H9 (cell line): ENCODE measurements around the gene NCF2. TPM values are rescaled to one million over a fixed set of nuclear protein-coding genes. Genes with fewer than 3 reads are reported as not detected.

Experiments
- DNase-seq: peaks from one replicate; pipeline ENCODE4 v3.0.0-alpha.2; 2017
- H2AFZ ChIP-seq: one replicate; pipeline ENCODE4 v1.6.1; 2013; ENCODE audit warnings: mild to moderate bottlenecking, low read length, control low read depth, moderate library complexity
- H2AK5ac ChIP-seq: 2 replicates; pipeline ENCODE4 v1.6.1; 2013; ENCODE audit warnings: low read length, control low read depth, mixed read lengths; ENCODE audit not compliant: insufficient read length
- H2BK120ac ChIP-seq: one replicate; pipeline ENCODE4 v1.6.1; 2013; ENCODE audit warnings: low read depth, mild to moderate bottlenecking, low read length, control low read depth, inconsistent platforms; ENCODE audit not compliant: poor library complexity, severe bottlenecking
- H2BK12ac ChIP-seq: 2 replicates; pipeline ENCODE4 v1.6.1; 2013; ENCODE audit warnings: low read length, control low read depth, mixed read lengths, low read depth; ENCODE audit not compliant: insufficient read length
- H2BK15ac ChIP-seq: 2 replicates; pipeline ENCODE4 v1.6.1; 2013; ENCODE audit warnings: low read depth, low read length, control low read depth
- H2BK20ac ChIP-seq: one replicate; pipeline ENCODE4 v1.6.1; 2013; ENCODE audit warnings: low read depth, mild to moderate bottlenecking, low read length, control low read depth, inconsistent platforms; ENCODE audit not compliant: poor library complexity, severe bottlenecking
- H2BK5ac ChIP-seq: 2 replicates; pipeline ENCODE4 v1.6.1; 2013; ENCODE audit warnings: low read length, control low read depth, mixed read lengths; ENCODE audit not compliant: insufficient read length
- H3K14ac ChIP-seq: 2 replicates; pipeline ENCODE4 v1.6.1; 2013; ENCODE audit warnings: low read length, control low read depth; ENCODE audit not compliant: insufficient read depth
- H3K18ac ChIP-seq: 2 replicates; pipeline ENCODE4 v1.6.1; 2013; ENCODE audit warnings: low read depth, mild to moderate bottlenecking, mixed read lengths, low read length, control low read depth; ENCODE audit not compliant: insufficient read length
- H3K23ac ChIP-seq: 2 replicates; pipeline ENCODE4 v1.6.1; 2013; ENCODE audit warnings: low read length, control low read depth, mixed read lengths, low read depth; ENCODE audit not compliant: insufficient read length
- H3K23me2 ChIP-seq: 2 replicates; pipeline ENCODE4 v1.6.1; 2013; ENCODE audit warnings: low read depth, mild to moderate bottlenecking, mixed read lengths, low read length, control low read depth; ENCODE audit not compliant: insufficient read length, poor library complexity, severe bottlenecking
- H3K27ac ChIP-seq: 2 replicates; pipeline ENCODE4 v1.5.1; 2013; ENCODE audit warnings: low read length, control low read depth, mixed read lengths, low read depth; ENCODE audit not compliant: insufficient read length
- H3K27me3 ChIP-seq: 2 replicates; pipeline ENCODE4 v1.6.1; 2013; ENCODE audit warnings: low read length, control low read depth, inconsistent platforms; ENCODE audit not compliant: insufficient read depth
- H3K4ac ChIP-seq: 2 replicates; pipeline ENCODE4 v1.6.1; 2013; ENCODE audit warnings: low read depth, mild to moderate bottlenecking, control low read depth, inconsistent platforms, low read length, moderate library complexity
- H3K4me1 ChIP-seq: 2 replicates; pipeline ENCODE4 v1.6.1; 2013; ENCODE audit warnings: low read length, control low read depth, inconsistent platforms; ENCODE audit not compliant: insufficient read depth
- H3K4me2 ChIP-seq: 2 replicates; pipeline ENCODE4 v1.6.1; 2013; ENCODE audit warnings: low read length, control low read depth, mixed read lengths; ENCODE audit not compliant: insufficient read length, insufficient read depth
- H3K56ac ChIP-seq: 2 replicates; pipeline ENCODE4 v1.6.1; 2013; ENCODE audit warnings: low read depth, mild to moderate bottlenecking, mixed read lengths, low read length, control low read depth; ENCODE audit not compliant: insufficient read length
- H3K79me1 ChIP-seq: 2 replicates; pipeline ENCODE4 v1.6.1; 2013; ENCODE audit warnings: low read depth, mild to moderate bottlenecking, moderate library complexity, low read length, control low read depth, inconsistent platforms; ENCODE audit not compliant: insufficient read depth, poor library complexity, severe bottlenecking
- H3K79me2 ChIP-seq: 2 replicates; pipeline ENCODE4 v1.6.1; 2013; ENCODE audit warnings: low read length, control low read depth, inconsistent platforms; ENCODE audit not compliant: insufficient read depth
- H3K9ac ChIP-seq: 2 replicates; pipeline ENCODE4 v1.6.1; 2013; ENCODE audit warnings: low read length, control low read depth, mixed read lengths; ENCODE audit not compliant: insufficient read length; ENCODE audit errors: extremely low read depth
- H3K9me3 ChIP-seq: one replicate; pipeline ENCODE4 v1.6.1; 2013; ENCODE audit warnings: low read depth, low read length, inconsistent platforms; ENCODE audit not compliant: control insufficient read depth
- H3T11ph ChIP-seq: one replicate; pipeline ENCODE4 v1.6.1; 2013; ENCODE audit warnings: mild to moderate bottlenecking, low read length, control low read depth, inconsistent platforms
- H4K20me1 ChIP-seq: one replicate; pipeline ENCODE4 v1.6.1; 2013; ENCODE audit not compliant: control insufficient read depth, insufficient read length, insufficient read depth
- H4K5ac ChIP-seq: 2 replicates; pipeline ENCODE4 v1.6.1; 2013; ENCODE audit warnings: low read depth, mild to moderate bottlenecking, mixed read lengths, low read length, control low read depth; ENCODE audit not compliant: insufficient read length
- H4K8ac ChIP-seq: replicated peaks from 2 replicates; pipeline ENCODE4 v1.6.1; 2013; ENCODE audit warnings: low read length, control low read depth, mixed read lengths, low read depth; ENCODE audit not compliant: insufficient read length
- H4K91ac ChIP-seq: 2 replicates; pipeline ENCODE4 v1.6.1; 2013; ENCODE audit warnings: low read depth, mild to moderate bottlenecking, moderate library complexity, mixed read lengths, low read length, control low read depth; ENCODE audit not compliant: insufficient read length
- H3K27ac Mint-ChIP-seq, 3 experiments: 2 replicates in 2 of 3; 3 replicates in 1 of 3; pipeline ENCODE4 v1.8.0; 2020 to 2021; ENCODE audit warnings: mixed read lengths in 3 of 3, mild to moderate bottlenecking in 1 of 3, moderate library complexity in 1 of 3
- H3K27me3 Mint-ChIP-seq: 2 replicates; pipeline ENCODE4 v1.8.0; 2021; ENCODE audit warnings: low read depth, mild to moderate bottlenecking, moderate library complexity, mixed read lengths
- H3K36me3 Mint-ChIP-seq, 3 experiments: 2 replicates in 2 of 3; 3 replicates in 1 of 3; pipeline ENCODE4 v1.8.0; 2020 to 2021; ENCODE audit warnings: low read depth in 3 of 3, mixed read lengths in 3 of 3; ENCODE audit not compliant: insufficient read depth in 1 of 3
- H3K4me1 Mint-ChIP-seq, 2 experiments: 2 replicates each; pipeline ENCODE4 v1.8.0; 2020; ENCODE audit warnings: mixed read lengths in 2 of 2
- H3K4me3 Mint-ChIP-seq, 2 experiments: 2 replicates in 1 of 2; 3 replicates in 1 of 2; pipeline ENCODE4 v1.8.0; 2020 to 2021; ENCODE audit warnings: mild to moderate bottlenecking in 2 of 2, mixed read lengths in 2 of 2, moderate library complexity in 1 of 2
- H3K9me3 Mint-ChIP-seq, 2 experiments: 2 replicates in 1 of 2; 3 replicates in 1 of 2; pipeline ENCODE4 v1.8.0; 2020; ENCODE audit warnings: mild to moderate bottlenecking in 2 of 2, mixed read lengths in 2 of 2, moderate library complexity in 1 of 2
- WGBS: extraction: QIAGEN DNeasy Blood & Tissue Kit; methylation state at CpG from one replicate; pipeline ENCODE4 v1.1.7; 2013; ENCODE audit warnings: missing lambda C conversion rate, low lambda C conversion rate, mixed read lengths; ENCODE audit not compliant: insufficient read length; ENCODE audit errors: extremely low coverage; 5-methylcytosine and 5-hydroxymethylcytosine counted together
- total RNA-seq: library from RNA; stranded (reverse); gene quantifications from 2 replicates; pipeline ENCODE4 v1.2.1, GENCODE V29; 2021
- TF ChIP-seq, protein P1 (sequence below): fragments of 200-600 bp; sonication (generic); conservative IDR thresholded peaks from 3 replicates; pipeline ENCODE4 v1.8.0; 2021; ENCODE audit warnings: antibody characterized with exemption, mild to moderate bottlenecking

Gene NCF2
- total RNA-seq, 1 experiment from 2014 or later = not detected

DNA sequence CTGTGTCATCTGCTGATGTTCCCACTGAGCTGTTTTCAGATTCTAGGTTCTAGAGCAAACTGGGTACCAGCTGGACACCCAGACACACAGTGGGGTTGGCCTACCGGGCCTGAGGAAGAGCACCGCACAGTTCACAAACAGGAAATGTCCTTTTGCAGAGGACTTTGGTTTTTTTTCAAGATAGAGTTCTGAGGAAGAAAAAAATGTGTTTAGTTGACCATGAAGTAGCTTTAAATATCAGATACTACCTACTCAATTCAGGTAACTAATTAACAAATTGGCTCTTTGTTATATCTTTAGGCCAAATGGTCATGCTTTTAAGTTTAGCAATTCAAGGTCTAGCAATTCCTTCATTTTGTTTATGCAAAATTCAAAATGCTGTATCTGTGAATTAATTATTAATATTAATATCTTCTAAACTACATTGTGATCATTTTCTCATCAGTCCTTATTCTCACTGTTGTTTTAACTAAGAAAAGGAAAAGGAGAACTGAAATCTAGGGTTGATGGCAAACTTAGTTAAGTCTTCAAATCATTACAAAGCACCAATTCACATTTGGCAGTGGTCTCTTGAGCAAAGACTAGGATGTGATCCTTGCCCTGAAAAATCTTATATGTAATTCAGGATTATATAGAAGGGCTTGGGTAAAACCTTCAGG lies 17.2 kb upstream of the NCF2 start:
- Histone ChIP-seq H3K23ac (no peak overlapping the region), H3K4me2 (no peak overlapping the region), H3K4ac (no peak overlapping the region), H4K91ac (no peak overlapping the region), H3K9ac (no peak overlapping the region), H3K14ac (no peak overlapping the region), H2BK20ac (no peak overlapping the region), H2AFZ (no peak overlapping the region), H2BK120ac (no peak overlapping the region), H3K23me2 (no peaks in the 10 kb centered on the region), H2AK5ac (no peak overlapping the region), H3K79me2 (no peaks in the 10 kb centered on the region), H3K18ac (no peak overlapping the region), H2BK15ac (no peak overlapping the region), H3T11ph (no peak overlapping the region), H3K56ac (no peak overlapping the region), H3K4me1 (no peaks in the 10 kb centered on the region), H3K9me3 (no peaks in the 10 kb centered on the region), H4K5ac (no peak overlapping the region), H2BK12ac (no peak overlapping the region), H3K27me3 (no peaks in the 10 kb centered on the region; the same call in 1 of the 2 replicates), H3K27ac (no peak overlapping the region), H4K8ac (no peak overlapping the region), H4K20me1 (no peaks in the 10 kb centered on the region), H3K79me1 (no peaks in the 10 kb centered on the region), H2BK5ac (no peak overlapping the region)
- Mint-ChIP-seq H3K4me3 (no peak overlapping the region), H3K4me1 (peaks cover 2 to 4% of the 10 kb centered on the region in 2 experiments; a peak in 2 of 4 replicates), H3K9me3 (no peaks in the 10 kb centered on the region; a peak in 1 of 5 replicates), H3K27me3 (no peaks in the 10 kb centered on the region; the same call in none of the 2 replicates), H3K36me3 (no peaks in the 10 kb centered on the region), H3K27ac (peak overlapping the region in 1 of 3 experiments; percentile 72; a peak in 1 of 7 replicates)
- TF ChIP-seq, protein P1, sequence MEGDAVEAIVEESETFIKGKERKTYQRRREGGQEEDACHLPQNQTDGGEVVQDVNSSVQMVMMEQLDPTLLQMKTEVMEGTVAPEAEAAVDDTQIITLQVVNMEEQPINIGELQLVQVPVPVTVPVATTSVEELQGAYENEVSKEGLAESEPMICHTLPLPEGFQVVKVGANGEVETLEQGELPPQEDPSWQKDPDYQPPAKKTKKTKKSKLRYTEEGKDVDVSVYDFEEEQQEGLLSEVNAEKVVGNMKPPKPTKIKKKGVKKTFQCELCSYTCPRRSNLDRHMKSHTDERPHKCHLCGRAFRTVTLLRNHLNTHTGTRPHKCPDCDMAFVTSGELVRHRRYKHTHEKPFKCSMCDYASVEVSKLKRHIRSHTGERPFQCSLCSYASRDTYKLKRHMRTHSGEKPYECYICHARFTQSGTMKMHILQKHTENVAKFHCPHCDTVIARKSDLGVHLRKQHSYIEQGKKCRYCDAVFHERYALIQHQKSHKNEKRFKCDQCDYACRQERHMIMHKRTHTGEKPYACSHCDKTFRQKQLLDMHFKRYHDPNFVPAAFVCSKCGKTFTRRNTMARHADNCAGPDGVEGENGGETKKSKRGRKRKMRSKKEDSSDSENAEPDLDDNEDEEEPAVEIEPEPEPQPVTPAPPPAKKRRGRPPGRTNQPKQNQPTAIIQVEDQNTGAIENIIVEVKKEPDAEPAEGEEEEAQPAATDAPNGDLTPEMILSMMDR = no peak
- DNase-seq = no peak
- WGBS = no CpG with 5 or more reads among the region's 2 CpGs
